H1 (cell line): ENCODE measurements around the gene ARL11. TPM values are rescaled to one million over a fixed set of nuclear protein-coding genes. Genes with fewer than 3 reads are reported as not detected.
A peak's percentile ranks its signal among the peaks of the same experiment; 100 is the strongest.

Experiments
- CTCF ChIA-PET: fragments of 300-600 bp; sonication (Branson Sonifier 250); formaldehyde crosslinking; loops from one replicate; lab custom pipeline; 2021; ENCODE audit not compliant: partially characterized antibody; lab: Charles Lee
- POLR2A ChIA-PET: fragments of 300-600 bp; sonication (Branson Sonifier 250); formaldehyde crosslinking; loops from one replicate; lab custom pipeline; 2021; ENCODE audit warnings: inconsistent platforms; ENCODE audit not compliant: partially characterized antibody; lab: Charles Lee
- DNase-seq, 2 experiments: peaks; one replicate each; pipeline versions ENCODE4 v3.0.0 to v3.0.0-alpha.2; 2010 to 2022; ENCODE audit warnings: low spot score in 2 of 2, low read depth in 1 of 2, mixed read lengths in 1 of 2
- FAIRE-seq: peaks from 2 replicates; lab custom pipeline; 2011; peaks lifted over from hg19 to GRCh38; lab: Jason Lieb, UNC
- H2AFZ ChIP-seq: 2 replicates; pipeline ENCODE4 v1.8.1; 2012; ENCODE audit warnings: low read length, inconsistent platforms
- H2AK5ac ChIP-seq: 2 replicates; pipeline ENCODE4 v1.6.1; 2013; ENCODE audit warnings: low read depth, low read length
- H2BK120ac ChIP-seq: replicated peaks from 2 replicates; pipeline ENCODE3; 2013; ENCODE audit warnings: low read depth, low read length, inconsistent platforms
- H2BK12ac ChIP-seq: 2 replicates; pipeline ENCODE4 v1.6.1; 2013; ENCODE audit warnings: low read depth, low read length
- H2BK15ac ChIP-seq: 2 replicates; pipeline ENCODE4 v1.6.1; 2013; ENCODE audit warnings: low read length
- H2BK20ac ChIP-seq: 2 replicates; pipeline ENCODE4 v1.6.1; 2013; ENCODE audit warnings: low read length
- H2BK5ac ChIP-seq: 2 replicates; pipeline ENCODE4 v1.6.1; 2013; ENCODE audit warnings: low read depth, low read length
- H3K14ac ChIP-seq: 2 replicates; pipeline ENCODE4 v1.6.1; 2013; ENCODE audit warnings: inconsistent platforms; ENCODE audit not compliant: insufficient read length
- H3K18ac ChIP-seq: 2 replicates; pipeline ENCODE4 v1.6.1; 2013; ENCODE audit warnings: low read length; ENCODE audit errors: extremely low read depth
- H3K23ac ChIP-seq: 2 replicates; pipeline ENCODE4 v1.6.1; 2013; ENCODE audit warnings: inconsistent platforms; ENCODE audit not compliant: insufficient read length
- H3K23me2 ChIP-seq: 2 replicates; pipeline ENCODE4 v1.6.1; 2013; ENCODE audit warnings: low read depth, low read length
- H3K27ac ChIP-seq: 2 replicates; pipeline ENCODE4 v1.6.1; 2011; ENCODE audit warnings: low read depth, low read length, inconsistent platforms
- H3K27me3 ChIP-seq, 4 experiments: replicated peaks in 1 of 4; 1 replicate in 1 of 4; 2 replicates in 3 of 4; pipeline versions ENCODE4 v1.6.1 to v1.8.1; 2011 to 2013; ENCODE audit warnings: low read length in 3 of 4, mild to moderate bottlenecking in 3 of 4, inconsistent platforms in 2 of 4, mixed read lengths in 2 of 4, moderate library complexity in 1 of 4; ENCODE audit not compliant: control insufficient read depth in 3 of 4, insufficient read depth in 3 of 4; ENCODE audit errors: extremely low read depth in 1 of 4
- H3K36me3 ChIP-seq, 4 experiments: 2 replicates each; pipeline versions ENCODE4 v1.6.1 to v1.8.1; 2011 to 2013; ENCODE audit warnings: mild to moderate bottlenecking in 4 of 4, low read length in 3 of 4, moderate library complexity in 2 of 4, control low read depth in 1 of 4, inconsistent platforms in 1 of 4; ENCODE audit not compliant: insufficient read depth in 4 of 4, control insufficient read depth in 2 of 4
- H3K4ac ChIP-seq: replicated peaks from 2 replicates; pipeline ENCODE3; 2013; ENCODE audit warnings: low read length, low read depth, mixed read lengths, inconsistent platforms; ENCODE audit not compliant: insufficient read length
- H3K4me1 ChIP-seq, 4 experiments: replicated peaks in 1 of 4; 1 replicate in 1 of 4; 2 replicates in 3 of 4; pipeline versions ENCODE4 v1.6.1 to v1.8.1; 2011 to 2013; ENCODE audit warnings: low read length in 3 of 4, inconsistent platforms in 2 of 4, mixed read lengths in 1 of 4; ENCODE audit not compliant: insufficient read depth in 4 of 4, control insufficient read depth in 3 of 4
- H3K4me2 ChIP-seq, 2 experiments: 2 replicates each; pipeline versions ENCODE4 v1.6.1 to v1.8.1; 2011 to 2013; ENCODE audit warnings: low read depth in 2 of 2, low read length in 2 of 2, control low read depth in 1 of 2, inconsistent platforms in 1 of 2, mild to moderate bottlenecking in 1 of 2; ENCODE audit not compliant: insufficient read depth in 1 of 2
- H3K4me3 ChIP-seq, 4 experiments: fragments of 200-600, 300-600 bp in 1 of 4; sonication (generic), shearing (Covaris generic), sonication (Bioruptor Twin) in 1 of 4; 2 replicates each; pipeline versions ENCODE4 v1.5.1 to v1.8.1; 2011 to 2016; ENCODE audit warnings: low read length in 4 of 4, low read depth in 3 of 4, control low read depth in 2 of 4, inconsistent platforms in 2 of 4, mild to moderate bottlenecking in 2 of 4, mixed read lengths in 1 of 4, moderate library complexity in 1 of 4; ENCODE audit not compliant: insufficient read depth in 2 of 4; ENCODE audit errors: extremely low read depth in 1 of 4
- H3K56ac ChIP-seq: replicated peaks from 2 replicates; pipeline ENCODE3; 2013; ENCODE audit warnings: low read depth, mild to moderate bottlenecking, mixed read lengths, low read length, inconsistent platforms; ENCODE audit not compliant: insufficient read length
- H3K79me1 ChIP-seq: 2 replicates; pipeline ENCODE4 v1.6.1; 2013; ENCODE audit warnings: low read depth, low read length, control low read depth
- H3K79me2 ChIP-seq, 2 experiments: 2 replicates each; pipeline versions ENCODE4 v1.6.1 to v1.8.1; 2012 to 2013; ENCODE audit warnings: low read length in 2 of 2, mild to moderate bottlenecking in 2 of 2, inconsistent platforms in 1 of 2; ENCODE audit not compliant: insufficient read depth in 2 of 2, control insufficient read depth in 1 of 2
- H3K9ac ChIP-seq, 4 experiments: replicated peaks in 1 of 4; 1 replicate in 1 of 4; 2 replicates in 3 of 4; pipeline versions ENCODE4 v1.6.1 to v1.8.1; 2011 to 2013; ENCODE audit warnings: low read depth in 3 of 4, low read length in 3 of 4, control low read depth in 2 of 4, mild to moderate bottlenecking in 2 of 4, moderate library complexity in 2 of 4, inconsistent platforms in 1 of 4; ENCODE audit errors: extremely low read depth in 1 of 4
- H3K9me3 ChIP-seq, 2 experiments: 2 replicates each; pipeline versions ENCODE4 v1.6.1 to v1.8.1; 2012 to 2013; ENCODE audit warnings: mild to moderate bottlenecking in 2 of 2, moderate library complexity in 2 of 2, control low read depth in 1 of 2, inconsistent platforms in 1 of 2, low read depth in 1 of 2, low read length in 1 of 2, mixed read lengths in 1 of 2; ENCODE audit not compliant: insufficient read depth in 2 of 2
- H4K20me1 ChIP-seq, 2 experiments: replicated peaks in 1 of 2; 2 replicates each; pipeline versions ENCODE3 to v1.8.1; 2011 to 2013; ENCODE audit warnings: inconsistent platforms in 2 of 2, low read length in 2 of 2, mild to moderate bottlenecking in 1 of 2; ENCODE audit not compliant: insufficient read depth in 2 of 2, control insufficient read depth in 1 of 2
- H4K5ac ChIP-seq: 2 replicates; pipeline ENCODE4 v1.6.1; 2013; ENCODE audit warnings: low read length, low read depth, mixed read lengths, inconsistent platforms; ENCODE audit not compliant: insufficient read length
- H4K8ac ChIP-seq: 2 replicates; pipeline ENCODE4 v1.8.0; 2013; ENCODE audit warnings: mild to moderate bottlenecking, moderate library complexity, low read length, inconsistent platforms; ENCODE audit not compliant: insufficient read depth; ENCODE audit errors: extremely low read depth
- H4K91ac ChIP-seq: replicated peaks from 2 replicates; pipeline ENCODE3; 2013; ENCODE audit warnings: low read length, mixed read lengths, inconsistent platforms; ENCODE audit not compliant: insufficient read length
- BCL11A ChIP-seq, 2 experiments: IDR thresholded peaks; one replicate each; pipeline ENCODE4 v1.6.1; 2011; ENCODE audit warnings: low read depth in 2 of 2, low read length in 2 of 2, mild to moderate bottlenecking in 2 of 2
- CHD1 ChIP-seq: IDR thresholded peaks from 2 replicates; pipeline ENCODE4 v1.6.1; 2012; ENCODE audit warnings: low read depth, low read length, improper control_type of control experiment
- CTBP2 ChIP-seq: IDR thresholded peaks from 2 replicates; pipeline ENCODE4 v1.7.0; 2011; ENCODE audit warnings: borderline replicate concordance, mild to moderate bottlenecking, moderate library complexity, mixed read lengths, low read length; ENCODE audit not compliant: insufficient read depth, insufficient read length
- EZH2 ChIP-seq: fragments of 200-600 bp; sonication (generic); IDR thresholded peaks from 2 replicates; pipeline ENCODE4 v1.7.1; 2012; ENCODE audit warnings: low read depth, mild to moderate bottlenecking, moderate library complexity, low read length, inconsistent platforms; ENCODE audit not compliant: severe bottlenecking
- HDAC6 ChIP-seq: IDR thresholded peaks from one replicate; pipeline ENCODE4 v1.7.1; 2012; ENCODE audit warnings: low read depth, mild to moderate bottlenecking, inconsistent platforms, low read length, moderate library complexity
- JUN ChIP-seq: IDR thresholded peaks from 2 replicates; pipeline ENCODE4 v1.6.1; 2011; ENCODE audit warnings: low read depth, mild to moderate bottlenecking, improper control_type of control experiment, low read length
- KDM5A ChIP-seq: fragments of 200-600 bp; IDR thresholded peaks from 2 replicates; pipeline ENCODE4 v1.7.1; 2012; ENCODE audit warnings: mild to moderate bottlenecking, low read length, inconsistent platforms, mixed read lengths
- NANOG ChIP-seq: IDR thresholded peaks from 2 replicates; pipeline ENCODE4 v1.6.1; 2011; ENCODE audit warnings: low read length, low read depth, mild to moderate bottlenecking, inconsistent platforms; ENCODE audit not compliant: insufficient read depth, poor library complexity, severe bottlenecking
- POLR2A ChIP-seq, 2 experiments: IDR thresholded peaks; 1 replicate in 1 of 2; 2 replicates in 1 of 2; pipeline ENCODE4 v1.6.1; 2011; ENCODE audit warnings: low read depth in 2 of 2, low read length in 2 of 2, mild to moderate bottlenecking in 2 of 2; ENCODE audit errors: control extremely low read depth in 1 of 2
- SIN3A ChIP-seq, 2 experiments: IDR thresholded peaks in 1 of 2; conservative IDR thresholded peaks in 1 of 2; 2 replicates each; pipeline ENCODE4 v1.6.1; 2011 to 2012; ENCODE audit warnings: low read length in 2 of 2, improper control_type of control experiment in 1 of 2, low read depth in 1 of 2, mild to moderate bottlenecking in 1 of 2
- SIRT6 ChIP-seq: IDR thresholded peaks from one replicate; pipeline ENCODE4 v1.7.1; 2012; ENCODE audit warnings: low read length, inconsistent platforms
- SP2 ChIP-seq: IDR thresholded peaks from 2 replicates; pipeline ENCODE4 v1.6.1; 2012; ENCODE audit warnings: mild to moderate bottlenecking, low read length, inconsistent platforms
- TAF7 ChIP-seq: optimal IDR thresholded peaks from 2 replicates; pipeline ENCODE3; 2011; ENCODE audit warnings: low read depth, mild to moderate bottlenecking, inconsistent platforms, low read length, moderate library complexity, borderline replicate concordance
- WGBS, 2 experiments: shearing (Covaris generic) in 1 of 2; methylation state at CpG; one replicate each; pipeline versions ENCODE4 v1.1.6 to v1.1.7; 2013 to 2015; ENCODE audit warnings: low lambda C conversion rate in 2 of 2, mixed read lengths in 2 of 2, inconsistent platforms in 1 of 2, low coverage in 1 of 2, missing lambda C conversion rate in 1 of 2; ENCODE audit not compliant: insufficient replicate concordance in 2 of 2, insufficient coverage in 1 of 2, insufficient read length in 1 of 2; ENCODE audit errors: extremely low coverage in 1 of 2, missing lambda C conversion rate in 1 of 2; 5-methylcytosine and 5-hydroxymethylcytosine counted together
- polyA plus RNA-seq, 7 experiments: library from polyadenylated mRNA; depleted of rRNA in 3 of 7; stranded (reverse) in 5 of 7; unstranded in 2 of 7; fragments of >200 nt in 5 of 7; fragments of 200-250 nt in 2 of 7; gene quantifications; 1 replicate in 5 of 7; 2 replicates in 1 of 7; 4 replicates in 1 of 7; pipeline versions ENCODE4 v1.2.1 to v1.2.3, GENCODE V29; 2011 to 2013; ENCODE audit warnings: missing spikeins in 2 of 7, mixed read lengths in 2 of 7
- total RNA-seq: library from RNA; stranded (reverse); fragmentation: NEBNext Ultra II Directional; extraction: Animal tissue kit (Norgen Biotek cat#: 25700); gene quantifications from 2 replicates; pipeline ENCODE4 v1.2.1, GENCODE V29; 2021

Gene ARL11
- total and polyA plus RNA-seq, 2 of the 8 experiments (the other 6 are each of a cell fraction or from before 2014, with no cell fraction given), result 0.45 to 0.52 TPM

DNA sequence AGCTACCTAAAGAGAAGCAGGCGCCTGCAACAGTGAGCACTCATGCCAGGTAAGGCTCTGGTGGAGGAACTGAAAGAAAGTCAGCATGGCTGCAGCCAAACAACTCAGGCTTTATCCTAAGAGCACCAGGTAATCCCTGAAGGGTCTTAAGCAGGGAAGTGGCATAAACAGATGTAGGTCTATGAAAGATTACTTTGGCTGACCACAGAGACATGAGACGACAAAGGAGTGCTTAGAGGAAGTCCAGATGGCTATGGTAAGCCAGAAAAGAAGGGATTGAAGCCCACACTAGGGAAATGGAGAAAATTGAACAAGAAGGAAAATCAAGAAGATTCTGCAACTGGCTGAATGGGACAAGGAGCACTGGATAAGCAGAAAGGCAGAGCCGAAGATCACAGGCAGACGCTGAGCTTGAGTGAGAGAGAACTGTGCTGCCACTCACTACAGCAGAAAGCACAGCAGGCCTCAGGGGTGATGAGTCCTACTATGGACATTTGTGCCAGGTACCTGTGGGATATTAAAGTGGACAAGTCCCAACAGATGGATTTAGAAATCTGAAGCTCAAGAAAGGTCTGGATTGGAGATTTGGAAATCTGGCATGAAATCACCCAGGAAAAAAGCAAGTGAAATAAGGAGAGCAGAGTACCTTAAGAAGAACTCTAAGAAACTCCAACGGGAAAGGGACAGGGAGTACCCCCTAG, 47.2 kb upstream of the ARL11 start:
- H2BK5ac ChIP-seq, result no peak overlapping the region
- POLR2A ChIA-PET, result interaction anchor here (1.1 kb wide), 1 partner anchor 15 kb away, joined by 3 read pairs; no protein-coding TSS in a partner anchor
- H2AK5ac ChIP-seq, result 0 out of 2 replicates have a peak overlapping the region, but pooled peaks have one; percentile 11
- H4K8ac ChIP-seq, result no peak overlapping the region
- H2AFZ ChIP-seq, result no peak overlapping the region
- no peaks in the 10 kb centered on the region; a peak in 1 of 7 replicates for H3K4me1 ChIP-seq
- no peak overlapping the region for H2BK20ac ChIP-seq
- no peak overlapping the region for H3K9ac ChIP-seq
- H3K27me3 ChIP-seq, result no peaks in the 10 kb centered on the region
- FAIRE-seq (no peak), DNase-seq (no peak)
- no peak overlapping the region for H3K4ac ChIP-seq
- H4K91ac ChIP-seq, result no peak overlapping the region
- no peak overlapping the region for H4K5ac ChIP-seq
- no peak overlapping the region for H2BK120ac ChIP-seq
- H3K79me2 ChIP-seq, result peaks cover 0 to 15% of the 10 kb centered on the region in 2 experiments; a peak in 2 of 4 replicates
- peaks cover 0 to 16% (median 2%) of the 10 kb centered on the region in 4 experiments; a peak in 5 of 8 replicates for H3K36me3 ChIP-seq
- CTCF ChIA-PET, result no interaction called here
- H3K4me2 ChIP-seq, result no peak overlapping the region
- H3K56ac ChIP-seq, result no peak overlapping the region
- H3K27ac ChIP-seq, result no peak overlapping the region
- no peak overlapping the region for H2BK12ac ChIP-seq
- peaks cover 6% of the 10 kb centered on the region; the same call in 1 of the 2 replicates for H3K79me1 ChIP-seq
- no peak overlapping the region for H3K18ac ChIP-seq
- no peak overlapping the region for H3K23ac ChIP-seq
- H3K4me3 ChIP-seq, result no peak overlapping the region
- no peaks in the 10 kb centered on the region for H3K9me3 ChIP-seq
- peaks cover 10% of the 10 kb centered on the region for H3K23me2 ChIP-seq
- peaks cover 0 to 7% of the 10 kb centered on the region in 2 experiments for H4K20me1 ChIP-seq
- no peak overlapping the region for H2BK15ac ChIP-seq
- 89% methylated on average over 5 of the region's 5 CpGs; no CpG with 5 or more reads in 1 of the 2 experiments for WGBS, 2 experiments
- no peak overlapping the region for H3K14ac ChIP-seq
- TF ChIP-seq SIRT6 (no peak), TAF7 (no peak), JUN (no peak), SP2 (no peak), HDAC6 (no peak), NANOG (no peak), CHD1 (no peak), EZH2 (no peak), CTBP2 (no peak), SIN3A (conservative IDR thresholded peaks at IDR 0.05 in 1 of 2, IDR thresholded peaks at IDR 0.05 in 1 of 2; ENCODE audit: low read depth in 1 of 2, low read length in 2 of 2) (no peak), BCL11A (IDR thresholded peaks at IDR 0.05; ENCODE audit: low read depth in 2 of 2, low read length in 2 of 2) (no peak), KDM5A (no peak), POLR2A (IDR thresholded peaks at IDR 0.05; ENCODE audit: control extremely low read depth in 1 of 2, low read depth in 2 of 2, low read length in 2 of 2) (no peak)
